A549 (cell line): ENCODE measurements around the gene IL17REL. TPM values are rescaled to one million over a fixed set of nuclear protein-coding genes. Genes with fewer than 3 reads are reported as not detected.

Experiments
- ATAC-seq, 2 experiments: fragments of 200-7000 bp in 1 of 2; fragments of >200 bp in 1 of 2; cut with Nextera tagmentation in 1 of 2; cut with Tn5 transposase in 1 of 2; 3 replicates each; pipeline versions ENCODE4 v1.8.0 to v1.9.1; 2018 to 2020; ENCODE audit warnings: mild to moderate bottlenecking in 1 of 2, moderate library complexity in 1 of 2
- CTCF ChIA-PET: fragments of 300-600 bp; sonication (Branson Sonifier 250); formaldehyde crosslinking; extraction: SDS; loops from one replicate; lab custom pipeline; 2021; ENCODE audit warnings: antibody characterized with exemption, inconsistent platforms; lab: Yijun Ruan, JAX
- POLR2A ChIA-PET: fragments of 350-600 bp; formaldehyde crosslinking; extraction: SDS; loops from one replicate; lab custom pipeline; 2021; ENCODE audit warnings: antibody characterized with exemption, inconsistent platforms; lab: Yijun Ruan, JAX
- DNase-seq, 2 experiments: peaks; one replicate each; pipeline versions ENCODE4 v3.0.0 to v3.0.0-alpha.2; 2011 to 2016; ENCODE audit warnings: low read depth in 1 of 2, low spot score in 1 of 2
- FAIRE-seq: peaks from 2 replicates; lab custom pipeline; 2011; peaks lifted over from hg19 to GRCh38; lab: Jason Lieb, UNC
- H3K27ac ChIP-seq, 2 experiments: fragments of >200 bp; sonication (Bioruptor Twin); formaldehyde crosslinking; 3 replicates each; pipeline ENCODE4 v1.5.1; 2016 to 2017
- H3K4me1 ChIP-seq: fragments of >200 bp; sonication (Bioruptor Twin); formaldehyde crosslinking; 3 replicates; pipeline ENCODE4 v1.6.1; 2016
- H3K4me2 ChIP-seq: fragments of >200 bp; sonication (Bioruptor Twin); formaldehyde crosslinking; 3 replicates; pipeline ENCODE4 v1.6.1; 2016
- H3K4me3 ChIP-seq: fragments of >200 bp; sonication (Bioruptor Twin); formaldehyde crosslinking; 3 replicates; pipeline ENCODE4 v1.5.1; 2016
- H3K9me3 ChIP-seq: fragments of >200 bp; sonication (Bioruptor Twin); formaldehyde crosslinking; 3 replicates; pipeline ENCODE4 v1.6.1; 2016
- ATOH8 ChIP-seq: fragments of 250-450 bp; sonication (Bioruptor Pico); IDR thresholded peaks from 2 replicates; pipeline ENCODE4 v1.5.0; 2020; ENCODE audit warnings: low read depth, mild to moderate bottlenecking, moderate library complexity
- CBX2 ChIP-seq: fragments of 200-600 bp; sonication (generic); IDR thresholded peaks from 2 replicates; pipeline ENCODE4 v1.6.1; 2016; ENCODE audit warnings: low read depth, mild to moderate bottlenecking, borderline replicate concordance
- CBX8 ChIP-seq: fragments of 200-600 bp; sonication (generic); IDR thresholded peaks from 2 replicates; pipeline ENCODE4 v1.6.1; 2016
- CHD2 ChIP-seq: fragments of 150-350 bp; IDR thresholded peaks from 2 replicates; pipeline ENCODE4 v1.6.1; 2014; ENCODE audit warnings: low read length; ENCODE audit not compliant: partially characterized antibody
- EHF ChIP-seq: fragments of 250-450 bp; sonication (Bioruptor Pico); IDR thresholded peaks from 2 replicates; pipeline ENCODE4 v1.5.0; 2020; ENCODE audit warnings: mild to moderate bottlenecking
- EHMT2 ChIP-seq: fragments of 200-600 bp; sonication (generic); IDR thresholded peaks from 2 replicates; pipeline ENCODE4 v1.6.1; 2016; ENCODE audit warnings: antibody characterized with exemption, low read depth, mild to moderate bottlenecking, moderate library complexity
- ESRRA ChIP-seq: fragments of 150-350 bp; IDR thresholded peaks from 2 replicates; pipeline ENCODE4 v1.6.1; 2014; ENCODE audit warnings: mild to moderate bottlenecking, low read length, borderline replicate concordance
- FOSL2 ChIP-seq, 2 experiments: fragments of 450-650 bp in 1 of 2; fragments of >200 bp in 1 of 2; sonication (Bioruptor Twin) in 1 of 2; formaldehyde crosslinking; IDR thresholded peaks; 2 replicates each; pipeline versions ENCODE4 v1.5.0 to v1.6.1; 2016 to 2020; ENCODE audit warnings: mild to moderate bottlenecking in 1 of 2, moderate library complexity in 1 of 2
- GATA3 ChIP-seq: IDR thresholded peaks from 2 replicates; pipeline ENCODE4 v1.6.1; 2012; ENCODE audit warnings: borderline replicate concordance
- HEYL ChIP-seq: fragments of 250-450 bp; sonication (Bioruptor Pico); IDR thresholded peaks from 2 replicates; pipeline ENCODE4 v1.8.0; 2021; ENCODE audit warnings: mild to moderate bottlenecking, moderate library complexity
- HOXA7 ChIP-seq: fragments of 250-450 bp; sonication (Bioruptor Pico); IDR thresholded peaks from 2 replicates; pipeline ENCODE4 v1.5.0; 2020; ENCODE audit warnings: mild to moderate bottlenecking, moderate library complexity
- JUN ChIP-seq, 2 experiments: fragments of >200 bp; sonication (Bioruptor Twin); formaldehyde crosslinking; IDR thresholded peaks; 2 replicates in 1 of 2; 3 replicates in 1 of 2; pipeline ENCODE4 v1.6.1; 2016 to 2017
- KDM1A ChIP-seq: fragments of 200-600 bp; sonication (generic); IDR thresholded peaks from 2 replicates; pipeline ENCODE4 v1.6.1; 2016; ENCODE audit warnings: low read depth, mild to moderate bottlenecking
- KDM5A ChIP-seq: fragments of 200-600 bp; sonication (generic); IDR thresholded peaks from 2 replicates; pipeline ENCODE4 v1.6.1; 2016; ENCODE audit warnings: antibody characterized with exemption, mild to moderate bottlenecking
- PHF8 ChIP-seq: fragments of 200-600 bp; sonication (generic); IDR thresholded peaks from 2 replicates; pipeline ENCODE4 v1.6.1; 2016; ENCODE audit warnings: low read depth, mild to moderate bottlenecking, antibody characterized with exemption, moderate library complexity, borderline replicate concordance
- POLR2A ChIP-seq: IDR thresholded peaks from 2 replicates; pipeline ENCODE4 v1.6.1; 2012; ENCODE audit warnings: mild to moderate bottlenecking, low read length
- POLR2AphosphoS2 ChIP-seq: conservative IDR thresholded peaks from 2 replicates; pipeline ENCODE4 v1.6.1; 2012; ENCODE audit warnings: low read length, improper control_type of control experiment, inconsistent platforms
- RAD21 ChIP-seq, 2 experiments: fragments of >200 bp in 1 of 2; sonication (Bioruptor Twin) in 1 of 2; formaldehyde crosslinking in 1 of 2; IDR thresholded peaks in 1 of 2; conservative IDR thresholded peaks in 1 of 2; 2 replicates in 1 of 2; 3 replicates in 1 of 2; pipeline ENCODE4 v1.6.1; 2012 to 2018; ENCODE audit warnings: inconsistent platforms in 1 of 2
- RFX5 ChIP-seq: fragments of 450-650 bp; IDR thresholded peaks from 2 replicates; pipeline ENCODE4 v1.7.1; 2014; ENCODE audit warnings: antibody characterized with exemption, mild to moderate bottlenecking, moderate library complexity
- SREBF2 ChIP-seq: fragments of 450-650 bp; IDR thresholded peaks from 2 replicates; pipeline ENCODE4 v1.6.1; 2014; ENCODE audit warnings: mild to moderate bottlenecking, moderate library complexity
- TP53 ChIP-seq: fragments of 250-450 bp; sonication (Bioruptor Pico); IDR thresholded peaks from 2 replicates; pipeline ENCODE4 v1.5.0; 2021; ENCODE audit warnings: mild to moderate bottlenecking, moderate library complexity
- ZC3H11A ChIP-seq: fragments of 450-650 bp; IDR thresholded peaks from 2 replicates; pipeline ENCODE4 v1.6.1; 2014; ENCODE audit warnings: antibody characterized with exemption, mild to moderate bottlenecking
- ZNF302 ChIP-seq: fragments of 250-450 bp; sonication (Bioruptor Pico); IDR thresholded peaks from 2 replicates; pipeline ENCODE4 v1.9.0; 2021; ENCODE audit warnings: inconsistent platforms, mild to moderate bottlenecking, moderate library complexity
- ZSCAN20 ChIP-seq: fragments of 250-450 bp; sonication (Bioruptor Pico); IDR thresholded peaks from 2 replicates; pipeline ENCODE4 v1.8.0; 2022; ENCODE audit warnings: mild to moderate bottlenecking, moderate library complexity
- WGBS: methylation state at CpG from one replicate; pipeline ENCODE4 v1.1.6; 2017; ENCODE audit errors: missing lambda C conversion rate; 5-methylcytosine and 5-hydroxymethylcytosine counted together
- polyA plus RNA-seq, 4 experiments: library from polyadenylated mRNA; depleted of rRNA in 3 of 4; stranded (reverse); fragments of >200 nt; fragmentation: RNase III in 1 of 4; extraction: RNeasy Plus Mini Kit Qiagen cat#74134 plus additional on column Dnase treatment in 1 of 4; gene quantifications; 2 replicates in 3 of 4; 3 replicates in 1 of 4; pipeline ENCODE4 v1.2.3, GENCODE V29; 2011 to 2017
- TF ChIP-seq, protein P1 (sequence below): fragments of >200 bp; sonication (Bioruptor Twin); formaldehyde crosslinking; IDR thresholded peaks from 2 replicates; pipeline ENCODE4 v1.6.1; 2016
- TF ChIP-seq, protein P2 (sequence below): fragments of 200-600 bp; sonication (generic); IDR thresholded peaks from 2 replicates; pipeline ENCODE4 v1.6.1; 2016; ENCODE audit warnings: antibody characterized with exemption, mild to moderate bottlenecking, moderate library complexity

The IL17REL gene
- polyA plus RNA-seq, 2 of the 4 experiments (the other 2 are of a cell fraction): 0.06 TPM; not detected in 1

- H3K9me3 ChIP-seq: no peaks in the 10 kb centered on the region
- ChIA-PET CTCF (interaction anchor here (1.5 kb wide), 1 partner anchor 22 kb away, joined by 6 read pairs; no protein-coding TSS in a partner anchor), POLR2A (no interaction called here)
- no peak for TF ChIP-seq RAD21 (conservative IDR thresholded peaks at IDR 0.05 in 1 of 2, IDR thresholded peaks at IDR 0.05 in 1 of 2)
- TF ChIP-seq HEYL (CRISPR knock-in tag): no peak
- TF ChIP-seq FOSL2 (IDR thresholded peaks at IDR 0.05): no peak
- no peak for TF ChIP-seq FOSL2 (CRISPR knock-in tag; IDR thresholded peaks at IDR 0.05)
- no peak for TF ChIP-seq PHF8
- TF ChIP-seq POLR2A: no peak
- TF ChIP-seq CHD2: no peak
- TF ChIP-seq KDM1A: no peak
- no peak for TF ChIP-seq ESRRA
- TF ChIP-seq RFX5: no peak
- no peak for TF ChIP-seq ZSCAN20
- no peak for TF ChIP-seq JUN (IDR thresholded peaks at IDR 0.05)
- TF ChIP-seq TP53 (CRISPR knock-in tag): no peak
- TF ChIP-seq, protein P1, sequence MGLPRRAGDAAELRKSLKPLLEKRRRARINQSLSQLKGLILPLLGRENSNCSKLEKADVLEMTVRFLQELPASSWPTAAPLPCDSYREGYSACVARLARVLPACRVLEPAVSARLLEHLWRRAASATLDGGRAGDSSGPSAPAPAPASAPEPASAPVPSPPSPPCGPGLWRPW: no peak
- TF ChIP-seq HOXA7 (CRISPR knock-in tag): no peak
- no peak for TF ChIP-seq EHF
- TF ChIP-seq CBX8: no peak
- TF ChIP-seq KDM5A: no peak
- H3K4me1 ChIP-seq: no peaks in the 10 kb centered on the region
- ATAC-seq: no peak
- no peak overlapping the region for H3K4me2 ChIP-seq
- WGBS: 61% methylated on average over 18 of the region's 18 CpGs
- DNase-seq: no peak
- no peak overlapping the region for H3K27ac ChIP-seq
- H3K4me3 ChIP-seq: no peak overlapping the region
- FAIRE-seq: no peak
These were observed 39.4 kb upstream of the IL17REL start for GRCh38 chr22:50051930-50052329.

DNA sequence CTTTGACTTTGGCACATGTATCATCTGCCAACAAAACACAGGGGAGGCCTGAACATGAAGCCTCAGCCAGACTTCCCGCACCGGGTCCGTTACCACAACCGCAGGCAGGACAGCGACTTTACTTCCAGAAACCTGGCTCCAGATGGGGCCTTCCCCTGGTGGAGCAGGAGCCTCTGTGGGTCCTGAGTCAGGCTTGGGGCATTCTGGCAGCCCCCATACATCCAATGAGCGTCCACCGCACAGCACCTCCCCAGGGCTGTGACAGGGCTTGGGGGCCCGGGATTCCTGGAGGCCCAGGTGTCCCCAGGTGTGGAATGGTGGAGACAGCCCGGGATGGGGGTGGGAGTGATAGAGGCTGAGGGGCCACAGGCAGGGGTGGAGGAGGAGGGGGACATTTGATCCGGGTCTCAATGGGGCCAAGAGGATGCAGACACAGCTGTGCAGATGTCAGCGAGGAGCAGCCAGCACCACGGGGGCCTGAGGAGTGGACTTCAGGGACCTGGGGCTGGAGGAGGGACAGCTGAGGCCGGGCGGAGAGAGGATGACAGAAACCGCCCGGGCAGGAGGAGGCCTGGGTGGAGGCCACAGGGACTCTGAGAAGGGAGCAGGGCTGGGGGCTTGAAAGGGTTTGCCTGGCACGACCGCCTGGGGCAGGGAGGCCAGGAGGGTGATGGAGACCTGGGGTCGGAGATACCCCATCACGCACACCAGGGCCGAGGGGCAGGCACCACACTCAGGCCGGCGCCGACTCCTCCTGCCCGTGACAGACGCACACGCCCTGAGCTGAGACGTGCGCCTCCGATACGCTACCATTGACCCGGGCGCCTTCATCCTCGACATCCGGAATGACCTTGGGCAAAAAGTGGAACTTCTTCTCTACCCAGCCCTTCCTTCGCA lies 37.0 kb upstream of the IL17REL start:
- no peak overlapping the region for H3K4me2 ChIP-seq
- POLR2A ChIA-PET: interaction anchor here (0.5 kb wide), 1 partner anchor 110 kb away, joined by 4 read pairs; no protein-coding TSS in a partner anchor
- no peak for ATAC-seq
- TF ChIP-seq, protein P2, sequence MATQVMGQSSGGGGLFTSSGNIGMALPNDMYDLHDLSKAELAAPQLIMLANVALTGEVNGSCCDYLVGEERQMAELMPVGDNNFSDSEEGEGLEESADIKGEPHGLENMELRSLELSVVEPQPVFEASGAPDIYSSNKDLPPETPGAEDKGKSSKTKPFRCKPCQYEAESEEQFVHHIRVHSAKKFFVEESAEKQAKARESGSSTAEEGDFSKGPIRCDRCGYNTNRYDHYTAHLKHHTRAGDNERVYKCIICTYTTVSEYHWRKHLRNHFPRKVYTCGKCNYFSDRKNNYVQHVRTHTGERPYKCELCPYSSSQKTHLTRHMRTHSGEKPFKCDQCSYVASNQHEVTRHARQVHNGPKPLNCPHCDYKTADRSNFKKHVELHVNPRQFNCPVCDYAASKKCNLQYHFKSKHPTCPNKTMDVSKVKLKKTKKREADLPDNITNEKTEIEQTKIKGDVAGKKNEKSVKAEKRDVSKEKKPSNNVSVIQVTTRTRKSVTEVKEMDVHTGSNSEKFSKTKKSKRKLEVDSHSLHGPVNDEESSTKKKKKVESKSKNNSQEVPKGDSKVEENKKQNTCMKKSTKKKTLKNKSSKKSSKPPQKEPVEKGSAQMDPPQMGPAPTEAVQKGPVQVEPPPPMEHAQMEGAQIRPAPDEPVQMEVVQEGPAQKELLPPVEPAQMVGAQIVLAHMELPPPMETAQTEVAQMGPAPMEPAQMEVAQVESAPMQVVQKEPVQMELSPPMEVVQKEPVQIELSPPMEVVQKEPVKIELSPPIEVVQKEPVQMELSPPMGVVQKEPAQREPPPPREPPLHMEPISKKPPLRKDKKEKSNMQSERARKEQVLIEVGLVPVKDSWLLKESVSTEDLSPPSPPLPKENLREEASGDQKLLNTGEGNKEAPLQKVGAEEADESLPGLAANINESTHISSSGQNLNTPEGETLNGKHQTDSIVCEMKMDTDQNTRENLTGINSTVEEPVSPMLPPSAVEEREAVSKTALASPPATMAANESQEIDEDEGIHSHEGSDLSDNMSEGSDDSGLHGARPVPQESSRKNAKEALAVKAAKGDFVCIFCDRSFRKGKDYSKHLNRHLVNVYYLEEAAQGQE: no peak
- TF ChIP-seq TP53 (CRISPR knock-in tag) (no peak), EHMT2 (no peak), HEYL (CRISPR knock-in tag) (no peak), GATA3 (no peak), SREBF2 (no peak), ZNF302 (CRISPR knock-in tag) (no peak), POLR2AphosphoS2 (no peak), ATOH8 (CRISPR knock-in tag) (no peak), CBX2 (no peak), EHF (no peak), ZC3H11A (no peak)
- WGBS: 72% methylated on average over 32 of the region's 36 CpGs
- no peaks in the 10 kb centered on the region for H3K4me1 ChIP-seq
- CTCF ChIA-PET: no interaction called here
- no peaks in the 10 kb centered on the region for H3K9me3 ChIP-seq
- FAIRE-seq: no peak
- H3K4me3 ChIP-seq: no peak overlapping the region
- DNase-seq: no peak
- no peak overlapping the region for H3K27ac ChIP-seq
